HepG2 (cell line): Measurements from ENCODE around the gene CNGA2. TPM values are rescaled to one million over a fixed set of nuclear protein-coding genes. Genes with fewer than 3 reads are reported as not detected.

ENCODE experiments used
- ATAC-seq: fragments of 200-7000 bp; cut with Tn5 transposase; 3 replicates; pipeline ENCODE4 v1.9.1; 2020; ENCODE audit warnings: mild to moderate bottlenecking, moderate library complexity
- BruUV-seq: library from RNA; stranded (reverse); fragments of 400-500 nt; replicated peaks from 2 replicates; lab custom pipeline; 2021; lab: Mats Ljungman, UMichigan
- CTCF ChIA-PET: fragments of 300-600 bp; formaldehyde crosslinking; extraction: SDS; loops from one replicate; lab custom pipeline; 2021; ENCODE audit warnings: low total read pairs, inconsistent platforms, low intra/inter-chr PET ratio; lab: Yijun Ruan, JAX
- POLR2A ChIA-PET: fragments of 350-600 bp; sonication (Branson Sonifier 250); formaldehyde crosslinking; loops from one replicate; lab custom pipeline; 2020; ENCODE audit warnings: antibody characterized with exemption, inconsistent platforms; lab: Yijun Ruan, JAX
- DNase-seq: peaks from one replicate; pipeline ENCODE4 v3.0.0-alpha.2; 2015; ENCODE audit warnings: low spot score
- FAIRE-seq: peaks from 3 replicates; lab custom pipeline; 2011; peaks lifted over from hg19 to GRCh38; lab: Jason Lieb, UNC
- H2AFZ ChIP-seq: one replicate; pipeline ENCODE4 v1.6.1; 2011; ENCODE audit warnings: low read length, inconsistent platforms
- H3K27ac ChIP-seq: fragments of 300-600 bp; 3 replicates; pipeline ENCODE4 v1.8.0; 2011; ENCODE audit warnings: mixed run types, mild to moderate bottlenecking, mixed read lengths, low read length, inconsistent platforms; ENCODE audit not compliant: insufficient read depth; ENCODE audit errors: extremely low read length
- H3K27me3 ChIP-seq, 2 experiments: fragments of 200-600 bp in 1 of 2; 2 replicates in 1 of 2; 3 replicates in 1 of 2; pipeline versions ENCODE4 v1.6.0 to v1.8.0; 2011; ENCODE audit warnings: low read length in 2 of 2, mild to moderate bottlenecking in 2 of 2, moderate library complexity in 2 of 2, inconsistent platforms in 1 of 2; ENCODE audit not compliant: insufficient read depth in 2 of 2, control insufficient read depth in 1 of 2
- H3K36me3 ChIP-seq, 2 experiments: fragments of 200-600 bp in 1 of 2; replicated peaks in 1 of 2; 2 replicates in 1 of 2; 3 replicates in 1 of 2; pipeline versions ENCODE4 v1.5.1 to v1.8.0; 2011; ENCODE audit warnings: low read length in 2 of 2, inconsistent platforms in 1 of 2; ENCODE audit not compliant: insufficient read depth in 2 of 2, control insufficient read depth in 1 of 2
- H3K4me1 ChIP-seq: 2 replicates; pipeline ENCODE4 v1.5.1; 2012; ENCODE audit warnings: low read length, inconsistent platforms; ENCODE audit not compliant: insufficient read depth
- H3K4me2 ChIP-seq: 2 replicates; pipeline ENCODE4 v1.6.0; 2011; ENCODE audit warnings: low read depth, low read length, inconsistent platforms
- H3K4me3 ChIP-seq, 3 experiments: fragments of 200-600 bp in 1 of 3; sonication (generic), shearing (Covaris generic) in 1 of 3; replicated peaks in 1 of 3; 2 replicates each; pipeline ENCODE4 v1.5.1; 2011 to 2016; ENCODE audit warnings: low read length in 3 of 3, inconsistent platforms in 2 of 3, low read depth in 2 of 3, mild to moderate bottlenecking in 2 of 3, control low read depth in 1 of 3, mixed read lengths in 1 of 3; ENCODE audit not compliant: insufficient read depth in 1 of 3
- H3K79me2 ChIP-seq: one replicate; pipeline ENCODE4 v1.6.1; 2011; ENCODE audit warnings: low read length, inconsistent platforms; ENCODE audit not compliant: insufficient read depth
- H3K9ac ChIP-seq: 2 replicates; pipeline ENCODE4 v1.6.0; 2011; ENCODE audit warnings: mild to moderate bottlenecking, low read depth, low read length, inconsistent platforms; ENCODE audit not compliant: insufficient read depth
- H3K9me3 ChIP-seq: 2 replicates; pipeline ENCODE4 v1.5.1; 2012; ENCODE audit warnings: mild to moderate bottlenecking, low read length
- H4K20me1 ChIP-seq: 2 replicates; pipeline ENCODE4 v1.6.0; 2011; ENCODE audit warnings: inconsistent platforms, mild to moderate bottlenecking, low read length, moderate library complexity; ENCODE audit not compliant: insufficient read depth
- KAT8 ChIP-seq: IDR thresholded peaks from 2 replicates; pipeline ENCODE4 v1.6.1; 2016; ENCODE audit warnings: missing genetic modification reagents, missing compliant biosample characterization
- MATR3 ChIP-seq: sonication (generic); formaldehyde crosslinking; IDR thresholded peaks from 2 replicates; pipeline ENCODE4 v1.4.0; 2020; ENCODE audit warnings: missing genetic modification reagents
- MEIS1 ChIP-seq: sonication (generic); formaldehyde crosslinking; IDR thresholded peaks from 2 replicates; pipeline ENCODE4 v1.9.0; 2021; ENCODE audit warnings: mild to moderate bottlenecking, missing genetic modification reagents, moderate library complexity, borderline replicate concordance
- ZFP36L2 ChIP-seq: sonication (generic); formaldehyde crosslinking; IDR thresholded peaks from 2 replicates; pipeline ENCODE4 v1.4.0; 2020; ENCODE audit warnings: missing genetic modification reagents
- ZFP90 ChIP-seq: sonication (generic); formaldehyde crosslinking; IDR thresholded peaks from 2 replicates; pipeline ENCODE4 v1.8.0; 2022; ENCODE audit warnings: missing genetic modification reagents, mild to moderate bottlenecking, inconsistent platforms, borderline replicate concordance
- ZNF282 ChIP-seq: fragments of 450-650 bp; IDR thresholded peaks from 2 replicates; pipeline ENCODE4 v1.6.1; 2018; ENCODE audit not compliant: partially characterized antibody
- ZNF333 ChIP-seq: sonication (generic); formaldehyde crosslinking; IDR thresholded peaks from 2 replicates; pipeline ENCODE4 v1.4.0; 2020; ENCODE audit warnings: mild to moderate bottlenecking, missing genetic modification reagents, borderline replicate concordance
- ZNF546 ChIP-seq: sonication (generic); formaldehyde crosslinking; conservative IDR thresholded peaks from 2 replicates; pipeline ENCODE4 v1.8.1; 2023; ENCODE audit warnings: mild to moderate bottlenecking, missing genetic modification reagents
- ZNF878 ChIP-seq: sonication (generic); formaldehyde crosslinking; IDR thresholded peaks from 2 replicates; pipeline ENCODE4 v1.8.1; 2023; ENCODE audit warnings: mild to moderate bottlenecking, missing genetic modification reagents, moderate library complexity
- WGBS: methylation state at CpG from one replicate; pipeline ENCODE4 v1.1.6; 2017; ENCODE audit warnings: low lambda C conversion rate; 5-methylcytosine and 5-hydroxymethylcytosine counted together
- in situ Hi-C: cut with HindIII; loops from 2 replicates; pipeline ENCODE4 v1.10.0; 2017; ENCODE audit warnings: low pct_unique_long_range_greater_than_20kb; ENCODE audit not compliant: extremely low pct_ligation_motif_present
- intact Hi-C: fragments of 100-400 bp; cut with micrococcal nuclease; formaldehyde crosslinking; loops from one replicate; pipeline ENCODE4 v1.10.0; 2022; ENCODE audit not compliant: unreplicated experiment
- polyA plus RNA-seq, 8 experiments: library from polyadenylated mRNA; depleted of rRNA in 3 of 8; stranded (reverse) in 7 of 8; unstranded in 1 of 8; fragments of >200 nt; fragmentation: Illumina TruSeq in 4 of 8; extraction: Trizol in 4 of 8; gene quantifications; 2 replicates each; pipeline versions ENCODE4 v1.2.1 to v1.2.3, GENCODE V29; 2011 to 2016; ENCODE audit warnings: low read depth in 4 of 8, missing spikeins in 1 of 8, mixed read lengths in 1 of 8; ENCODE audit not compliant: insufficient read depth in 1 of 8
- total RNA-seq, 5 experiments: library from RNA; depleted of rRNA; stranded (reverse); fragments of >200 nt; fragmentation: Illumina TruSeq; extraction: Trizol; gene quantifications; 2 replicates each; pipeline ENCODE4 v1.2.3, GENCODE V29; 2016; ENCODE audit warnings: low read depth in 1 of 5
- TF ChIP-seq, protein P1 (sequence below): sonication (generic); formaldehyde crosslinking; IDR thresholded peaks from 2 replicates; pipeline ENCODE4 v1.5.1; 2020; ENCODE audit warnings: missing genetic modification reagents, mild to moderate bottlenecking, borderline replicate concordance
- TF ChIP-seq, protein P2 (sequence below): sonication (generic); formaldehyde crosslinking; IDR thresholded peaks from 2 replicates; pipeline ENCODE4 v1.4.0; 2020; ENCODE audit warnings: mild to moderate bottlenecking, missing genetic modification reagents

Gene CNGA2
- total and polyA plus RNA-seq, 2 of the 13 experiments (the other 11 are each of a cell fraction or from before 2014, with no cell fraction given), result not detected

DNA sequence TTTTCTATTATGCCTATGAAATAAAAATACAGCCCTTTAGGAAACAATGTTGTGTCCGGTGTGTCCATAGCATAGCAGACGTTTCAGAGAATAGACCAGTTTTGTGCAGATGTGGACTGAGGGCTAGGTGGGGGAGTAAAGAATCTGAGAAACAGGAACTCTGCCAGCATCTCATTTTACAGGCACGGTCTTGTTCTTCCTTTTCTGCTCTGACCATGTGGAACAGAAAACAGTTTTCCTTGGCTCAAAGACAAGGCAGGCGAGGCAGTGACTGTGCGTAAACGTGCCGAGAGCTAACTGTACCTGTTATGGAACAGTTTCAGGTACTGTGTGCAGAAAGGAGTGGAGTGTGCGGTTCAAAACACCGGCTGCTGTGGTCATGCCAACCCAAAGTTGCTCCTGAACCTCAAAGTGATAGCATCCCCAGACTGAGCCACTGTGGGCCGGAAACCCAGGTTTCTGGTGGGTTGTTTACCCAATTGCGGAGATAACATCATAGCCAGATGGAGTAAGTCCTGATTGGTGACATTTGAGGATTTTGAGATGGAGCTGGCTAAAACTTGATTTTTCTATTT, 20.2 kb downstream of the CNGA2 start:
- in situ Hi-C loops (no loop called here), intact Hi-C loops (no loop called here)
- no peak for FAIRE-seq
- ChIA-PET CTCF (no interaction called here), POLR2A (no interaction called here)
- H3K9me3 ChIP-seq, result no peaks in the 10 kb centered on the region
- TF ChIP-seq MATR3 (CRISPR knock-in tag), result no peak
- no peak for TF ChIP-seq ZNF878
- 55% methylated on average over 9 of the region's 11 CpGs for WGBS
- no peak overlapping the region for H2AFZ ChIP-seq
- no peaks in the 10 kb centered on the region for H3K36me3 ChIP-seq
- no peaks in the 10 kb centered on the region for H3K27me3 ChIP-seq
- no peak overlapping the region for H3K9ac ChIP-seq
- H3K4me3 ChIP-seq, result no peak overlapping the region
- H3K79me2 ChIP-seq, result no peaks in the 10 kb centered on the region
- no peak overlapping the region for H3K27ac ChIP-seq
- BruUV-seq, result no TSS peak
- no peak for ATAC-seq
- H3K4me2 ChIP-seq, result no peak overlapping the region
- DNase-seq, result no peak
- no peaks in the 10 kb centered on the region for H3K4me1 ChIP-seq
- no peaks in the 10 kb centered on the region for H4K20me1 ChIP-seq

DNA sequence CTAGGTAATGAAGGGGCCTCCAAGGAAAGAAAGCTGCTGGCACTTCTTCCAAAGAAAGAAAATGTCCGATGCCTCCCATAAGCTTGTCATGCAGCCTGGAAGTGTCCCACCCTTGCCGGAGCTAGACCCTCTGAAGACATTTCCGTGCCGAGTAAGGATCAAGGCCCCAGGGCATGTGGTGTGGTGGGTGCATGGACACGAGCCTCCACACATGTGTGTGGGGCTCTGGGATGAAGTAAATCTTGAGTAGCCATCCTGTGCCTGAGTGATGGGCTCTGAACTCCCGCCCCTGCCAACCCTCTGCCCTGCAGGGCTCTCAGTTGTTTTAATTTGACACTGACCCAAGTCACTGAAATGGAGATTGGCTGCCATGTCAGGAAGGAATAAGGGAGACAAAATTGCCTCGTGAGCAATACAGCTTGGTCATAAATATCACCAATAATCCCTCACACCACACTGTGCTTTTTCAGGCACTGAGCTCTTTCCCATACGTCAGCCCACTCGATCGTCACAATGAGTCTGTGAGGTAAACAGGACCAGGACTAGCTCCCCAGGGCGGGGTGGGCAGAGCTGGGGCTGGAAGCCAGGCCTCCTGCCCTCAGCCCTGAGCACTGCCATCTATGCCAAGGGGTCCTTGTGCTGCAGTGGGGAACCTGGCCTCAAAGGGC, 24.6 kb downstream of the CNGA2 start:
- intact Hi-C loops (no loop called here), in situ Hi-C loops (no loop called here)
- H3K9me3 ChIP-seq, result no peaks in the 10 kb centered on the region
- no TSS peak for BruUV-seq
- no peaks in the 10 kb centered on the region for H3K4me1 ChIP-seq
- no peak overlapping the region for H3K27ac ChIP-seq
- no peaks in the 10 kb centered on the region for H3K79me2 ChIP-seq
- H3K4me3 ChIP-seq, result no peak overlapping the region
- ChIA-PET POLR2A (no interaction called here), CTCF (no interaction called here)
- DNase-seq (no peak), FAIRE-seq (no peak), ATAC-seq (no peak)
- no peak overlapping the region for H3K4me2 ChIP-seq
- no peak overlapping the region for H2AFZ ChIP-seq
- H4K20me1 ChIP-seq, result no peaks in the 10 kb centered on the region
- WGBS, result 17% methylated on average over 6 of the region's 11 CpGs
- H3K27me3 ChIP-seq, result no peaks in the 10 kb centered on the region
- H3K9ac ChIP-seq, result no peak overlapping the region
- H3K36me3 ChIP-seq, result no peaks in the 10 kb centered on the region
- TF ChIP-seq, protein P1, sequence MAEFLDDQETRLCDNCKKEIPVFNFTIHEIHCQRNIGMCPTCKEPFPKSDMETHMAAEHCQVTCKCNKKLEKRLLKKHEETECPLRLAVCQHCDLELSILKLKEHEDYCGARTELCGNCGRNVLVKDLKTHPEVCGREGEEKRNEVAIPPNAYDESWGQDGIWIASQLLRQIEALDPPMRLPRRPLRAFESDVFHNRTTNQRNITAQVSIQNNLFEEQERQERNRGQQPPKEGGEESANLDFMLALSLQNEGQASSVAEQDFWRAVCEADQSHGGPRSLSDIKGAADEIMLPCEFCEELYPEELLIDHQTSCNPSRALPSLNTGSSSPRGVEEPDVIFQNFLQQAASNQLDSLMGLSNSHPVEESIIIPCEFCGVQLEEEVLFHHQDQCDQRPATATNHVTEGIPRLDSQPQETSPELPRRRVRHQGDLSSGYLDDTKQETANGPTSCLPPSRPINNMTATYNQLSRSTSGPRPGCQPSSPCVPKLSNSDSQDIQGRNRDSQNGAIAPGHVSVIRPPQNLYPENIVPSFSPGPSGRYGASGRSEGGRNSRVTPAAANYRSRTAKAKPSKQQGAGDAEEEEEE (CRISPR knock-in tag), result no peak
- no peak for TF ChIP-seq MEIS1 (CRISPR knock-in tag)
- no peak for TF ChIP-seq ZNF333
- TF ChIP-seq KAT8 (CRISPR knock-in tag), result no peak
- TF ChIP-seq ZNF282, result no peak
- TF ChIP-seq, protein P2, sequence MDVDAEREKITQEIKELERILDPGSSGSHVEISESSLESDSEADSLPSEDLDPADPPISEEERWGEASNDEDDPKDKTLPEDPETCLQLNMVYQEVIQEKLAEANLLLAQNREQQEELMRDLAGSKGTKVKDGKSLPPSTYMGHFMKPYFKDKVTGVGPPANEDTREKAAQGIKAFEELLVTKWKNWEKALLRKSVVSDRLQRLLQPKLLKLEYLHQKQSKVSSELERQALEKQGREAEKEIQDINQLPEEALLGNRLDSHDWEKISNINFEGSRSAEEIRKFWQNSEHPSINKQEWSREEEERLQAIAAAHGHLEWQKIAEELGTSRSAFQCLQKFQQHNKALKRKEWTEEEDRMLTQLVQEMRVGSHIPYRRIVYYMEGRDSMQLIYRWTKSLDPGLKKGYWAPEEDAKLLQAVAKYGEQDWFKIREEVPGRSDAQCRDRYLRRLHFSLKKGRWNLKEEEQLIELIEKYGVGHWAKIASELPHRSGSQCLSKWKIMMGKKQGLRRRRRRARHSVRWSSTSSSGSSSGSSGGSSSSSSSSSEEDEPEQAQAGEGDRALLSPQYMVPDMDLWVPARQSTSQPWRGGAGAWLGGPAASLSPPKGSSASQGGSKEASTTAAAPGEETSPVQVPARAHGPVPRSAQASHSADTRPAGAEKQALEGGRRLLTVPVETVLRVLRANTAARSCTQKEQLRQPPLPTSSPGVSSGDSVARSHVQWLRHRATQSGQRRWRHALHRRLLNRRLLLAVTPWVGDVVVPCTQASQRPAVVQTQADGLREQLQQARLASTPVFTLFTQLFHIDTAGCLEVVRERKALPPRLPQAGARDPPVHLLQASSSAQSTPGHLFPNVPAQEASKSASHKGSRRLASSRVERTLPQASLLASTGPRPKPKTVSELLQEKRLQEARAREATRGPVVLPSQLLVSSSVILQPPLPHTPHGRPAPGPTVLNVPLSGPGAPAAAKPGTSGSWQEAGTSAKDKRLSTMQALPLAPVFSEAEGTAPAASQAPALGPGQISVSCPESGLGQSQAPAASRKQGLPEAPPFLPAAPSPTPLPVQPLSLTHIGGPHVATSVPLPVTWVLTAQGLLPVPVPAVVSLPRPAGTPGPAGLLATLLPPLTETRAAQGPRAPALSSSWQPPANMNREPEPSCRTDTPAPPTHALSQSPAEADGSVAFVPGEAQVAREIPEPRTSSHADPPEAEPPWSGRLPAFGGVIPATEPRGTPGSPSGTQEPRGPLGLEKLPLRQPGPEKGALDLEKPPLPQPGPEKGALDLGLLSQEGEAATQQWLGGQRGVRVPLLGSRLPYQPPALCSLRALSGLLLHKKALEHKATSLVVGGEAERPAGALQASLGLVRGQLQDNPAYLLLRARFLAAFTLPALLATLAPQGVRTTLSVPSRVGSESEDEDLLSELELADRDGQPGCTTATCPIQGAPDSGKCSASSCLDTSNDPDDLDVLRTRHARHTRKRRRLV (CRISPR knock-in tag), result no peak
- no peak for TF ChIP-seq ZNF546 (CRISPR knock-in tag)
- no peak for TF ChIP-seq ZFP36L2
- no peak for TF ChIP-seq ZFP90 (CRISPR knock-in tag)
